GM21825 (cell line): ENCODE results near the gene SLC27A4.
"Not testable (repeated sequence)": the region's sequence is repeated elsewhere in the genome, so short reads cannot be mapped to it uniquely, and the experiment has no call there.

Experiments
- ATAC-seq: cut with Tn5 transposase; IDR thresholded peaks from one replicate; pipeline ENCODE4 v1.9.1; 2021; ENCODE audit warnings: mild to moderate bottlenecking, moderate library complexity; ENCODE audit not compliant: unreplicated experiment

Gene SLC27A4

DNA sequence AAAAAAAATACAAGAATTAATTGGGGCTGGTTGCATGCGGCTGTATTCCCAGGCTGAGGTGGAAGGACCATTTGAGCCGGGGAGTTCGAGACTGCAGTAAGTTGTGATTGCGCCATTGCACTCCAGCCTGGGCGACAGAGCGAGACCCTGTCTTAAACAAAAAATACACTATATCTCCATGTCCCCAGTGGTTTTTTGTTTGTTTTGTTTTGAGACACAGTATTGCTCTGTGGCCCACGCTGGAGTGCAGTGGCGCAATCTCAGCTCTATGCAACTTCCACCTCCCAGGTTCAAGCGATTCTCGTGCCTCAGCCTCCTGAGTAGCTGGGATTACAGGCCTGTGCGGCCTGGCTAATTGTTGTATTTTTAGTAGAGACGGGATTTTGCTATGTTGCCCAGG, 16.5 kb upstream of the SLC27A4 start:
- no peak for ATAC-seq

GRCh38 chr9:128324401-128324800, 15.9 kb upstream of the SLC27A4 start:
- no peak for ATAC-seq

DNA sequence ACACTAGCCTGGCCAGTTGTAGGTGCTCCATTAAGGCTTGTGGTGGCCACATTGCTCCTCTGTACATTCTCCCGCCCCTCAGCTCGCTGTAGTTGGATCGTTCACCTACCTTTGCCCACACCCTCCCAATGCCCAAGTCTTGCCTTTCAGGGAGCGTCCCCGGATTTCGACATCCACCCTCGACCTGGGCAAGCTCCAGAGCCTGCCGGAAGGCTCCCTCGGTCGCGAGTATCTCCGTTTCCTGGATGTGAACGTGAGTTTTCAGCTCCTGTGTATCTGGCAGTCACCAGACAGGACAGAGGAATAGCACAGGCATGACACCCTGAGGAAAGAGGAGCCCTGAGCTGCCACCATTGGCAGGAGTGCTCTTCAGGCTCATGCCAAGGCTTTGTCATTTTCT, 14.7 kb upstream of the SLC27A4 start:
- no peak for ATAC-seq

DNA sequence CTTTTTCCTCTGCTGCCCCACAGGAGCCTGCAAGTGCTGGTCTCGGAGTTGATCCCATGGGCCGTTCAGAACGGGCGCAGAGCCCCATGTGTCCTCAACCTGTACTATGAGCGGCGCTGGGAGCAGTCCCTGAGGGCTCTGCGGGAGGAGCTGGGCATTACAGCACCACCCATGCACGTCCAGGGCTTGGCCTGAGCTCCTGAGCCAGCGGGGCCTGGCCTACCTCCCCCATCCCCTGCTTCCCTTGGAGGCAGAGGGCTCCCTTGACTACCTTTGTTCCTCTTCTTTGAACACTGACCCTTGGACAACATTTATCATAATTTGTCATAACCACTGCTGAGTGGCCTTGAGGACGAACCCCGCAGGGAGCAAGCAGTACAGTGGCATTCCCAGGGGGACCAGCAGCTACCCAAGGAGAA, 6.9 kb upstream of the SLC27A4 start:
- no peak for ATAC-seq

GRCh38 chr9:128335161-128335560, 5.2 kb upstream of the SLC27A4 start:
- ATAC-seq: no peak

- no peak for ATAC-seq
Observed at GRCh38 chr9:128335914-128336313, 4.4 kb upstream of the SLC27A4 start.

DNA sequence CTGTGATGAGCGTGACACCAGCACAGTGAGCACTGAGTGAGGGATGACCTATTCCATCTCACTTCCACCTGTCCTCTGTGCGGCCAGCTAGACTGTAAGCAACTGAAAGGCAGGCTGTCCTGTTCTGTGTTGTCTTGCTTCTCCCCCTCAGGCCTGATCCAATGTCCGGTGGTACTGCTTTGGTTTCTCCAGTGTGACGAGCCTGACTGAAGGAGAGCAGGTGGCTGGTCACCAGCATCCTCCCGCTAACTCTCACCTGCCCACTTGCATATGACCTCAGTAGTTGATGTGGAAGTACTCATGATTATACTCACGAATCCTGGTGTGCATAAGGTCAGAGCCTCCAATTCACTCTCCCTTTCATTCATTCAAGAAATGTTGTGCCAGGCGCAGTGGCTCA, 2.4 kb upstream of the SLC27A4 start:
- no peak for ATAC-seq

GRCh38 chr9:128338852-128339614, 1.3 kb upstream of the SLC27A4 start:
- ATAC-seq: not testable (repeated sequence)

DNA sequence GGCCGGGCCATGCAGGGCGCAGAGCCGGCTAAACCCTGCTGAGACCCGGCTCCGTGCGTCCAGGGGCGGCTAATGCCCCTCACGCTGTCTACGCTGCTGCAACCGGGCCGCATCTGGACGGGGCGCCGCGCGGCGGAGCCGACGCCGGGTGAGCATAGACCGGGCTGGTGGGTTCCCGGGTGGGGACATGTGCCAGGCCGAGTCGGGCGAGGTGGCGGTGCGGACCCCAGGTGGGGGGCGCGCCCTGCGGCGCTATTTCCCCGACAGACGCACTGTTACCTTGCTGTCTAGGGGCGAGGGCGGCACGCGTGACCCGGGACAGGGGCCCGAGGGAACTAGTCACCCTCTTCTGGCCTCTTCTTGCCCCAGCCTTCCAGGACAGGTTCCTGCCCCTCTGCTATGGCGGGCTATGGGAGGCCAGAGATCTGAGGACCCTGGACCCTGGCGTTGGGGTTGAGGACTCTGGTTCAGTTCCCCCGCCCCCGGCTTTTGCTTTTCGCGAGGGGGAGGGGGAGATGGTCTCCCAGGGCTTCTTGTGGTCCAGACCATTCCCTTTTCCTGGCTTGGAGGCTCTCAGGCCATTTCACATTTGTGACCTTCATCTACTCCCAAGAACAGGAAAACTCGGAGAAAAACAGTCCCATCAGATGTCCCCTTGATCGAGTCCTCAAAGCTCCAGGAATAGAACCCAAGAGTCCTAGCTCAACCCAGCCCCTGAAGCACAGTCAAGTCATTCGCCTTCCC, 536 bp downstream of the SLC27A4 start:
- peak; percentile 8 for ATAC-seq

GRCh38 chr9:128341435-128341849, 1.1 kb downstream of the SLC27A4 start:
- peak; percentile 49 for ATAC-seq

DNA sequence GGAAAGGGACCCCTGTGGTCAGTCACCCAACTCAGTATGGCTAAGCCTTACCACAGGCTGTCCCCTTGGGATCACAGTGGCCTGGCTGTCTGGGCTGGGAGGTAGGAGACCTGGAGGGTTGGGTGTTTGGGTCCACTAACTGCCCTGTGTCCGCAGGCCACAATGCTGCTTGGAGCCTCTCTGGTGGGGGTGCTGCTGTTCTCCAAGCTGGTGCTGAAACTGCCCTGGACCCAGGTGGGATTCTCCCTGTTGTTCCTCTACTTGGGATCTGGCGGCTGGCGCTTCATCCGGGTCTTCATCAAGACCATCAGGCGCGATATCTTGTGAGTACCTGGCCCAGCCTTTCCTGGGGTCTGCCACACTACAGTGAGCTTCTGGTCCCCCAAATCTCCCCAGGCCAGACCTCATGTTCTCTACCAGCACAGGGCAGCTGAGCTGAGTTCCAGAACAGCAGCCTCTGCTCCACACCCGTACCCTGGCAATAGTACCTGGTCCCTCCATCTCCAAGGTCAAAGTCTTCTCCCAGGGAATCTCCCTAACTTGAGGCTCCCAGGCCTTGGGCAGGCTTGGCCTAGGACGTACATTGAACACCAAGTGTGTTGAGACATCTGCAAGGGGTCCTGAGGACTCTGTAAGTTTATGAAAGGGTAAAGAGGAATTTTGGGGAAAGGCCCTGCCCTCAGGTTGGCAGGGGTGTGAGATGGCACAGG, 2.8 kb downstream of the SLC27A4 start:
- no peak for ATAC-seq

- no peak for ATAC-seq
Observed at GRCh38 chr9:128343855-128344254, 3.5 kb downstream of the SLC27A4 start.

GRCh38 chr9:128344931-128345605, 4.7 kb downstream of the SLC27A4 start:
- no peak for ATAC-seq

DNA sequence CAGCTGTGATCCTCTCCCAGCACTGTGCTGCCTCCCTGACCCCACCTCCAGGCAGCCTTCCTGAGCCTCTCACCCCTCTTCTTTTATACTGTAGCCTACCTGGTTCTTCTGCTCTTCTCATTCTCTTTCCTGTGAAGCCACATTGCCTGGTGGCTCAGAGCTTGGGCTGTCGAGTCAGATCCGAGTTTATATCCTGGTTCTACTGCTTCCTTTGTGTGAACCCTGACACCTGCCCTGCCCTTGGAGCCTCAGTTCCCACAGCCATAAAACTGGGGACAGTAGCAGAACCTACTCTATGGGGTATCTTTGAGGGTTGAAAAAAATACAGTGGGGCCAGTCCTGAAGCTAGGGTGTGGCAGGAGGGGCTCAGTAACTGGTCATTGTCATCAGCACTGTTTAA, 8.8 kb downstream of the SLC27A4 start:
- no peak for ATAC-seq

GRCh38 chr9:128349772-128350171, 9.4 kb downstream of the SLC27A4 start:
- ATAC-seq: no peak

- ATAC-seq: no peak
Observed at GRCh38 chr9:128355451-128355850, 15.1 kb downstream of the SLC27A4 start.

GRCh38 chr9:128358090-128358489, 17.8 kb downstream of the SLC27A4 start:
- no peak for ATAC-seq

- ATAC-seq: no peak
Observed at GRCh38 chr9:128358861-128359260, 18.5 kb downstream of the SLC27A4 start.

DNA sequence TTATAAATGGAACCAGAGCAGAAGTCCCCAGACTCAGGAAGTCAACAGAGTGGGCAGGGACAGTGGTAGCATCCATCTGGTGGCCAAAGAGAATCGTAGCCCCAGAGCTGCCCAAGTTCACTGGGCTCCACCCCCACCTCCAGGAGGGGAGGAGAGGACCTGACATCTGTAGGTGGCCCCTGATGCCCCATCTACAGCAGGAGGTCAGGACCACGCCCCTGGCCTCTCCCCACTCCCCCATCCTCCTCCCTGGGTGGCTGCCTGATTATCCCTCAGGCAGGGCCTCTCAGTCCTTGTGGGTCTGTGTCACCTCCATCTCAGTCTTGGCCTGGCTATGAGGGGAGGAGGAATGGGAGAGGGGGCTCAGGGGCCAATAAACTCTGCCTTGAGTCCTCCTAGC, 20.5 kb downstream of the SLC27A4 start:
- no peak for ATAC-seq

DNA sequence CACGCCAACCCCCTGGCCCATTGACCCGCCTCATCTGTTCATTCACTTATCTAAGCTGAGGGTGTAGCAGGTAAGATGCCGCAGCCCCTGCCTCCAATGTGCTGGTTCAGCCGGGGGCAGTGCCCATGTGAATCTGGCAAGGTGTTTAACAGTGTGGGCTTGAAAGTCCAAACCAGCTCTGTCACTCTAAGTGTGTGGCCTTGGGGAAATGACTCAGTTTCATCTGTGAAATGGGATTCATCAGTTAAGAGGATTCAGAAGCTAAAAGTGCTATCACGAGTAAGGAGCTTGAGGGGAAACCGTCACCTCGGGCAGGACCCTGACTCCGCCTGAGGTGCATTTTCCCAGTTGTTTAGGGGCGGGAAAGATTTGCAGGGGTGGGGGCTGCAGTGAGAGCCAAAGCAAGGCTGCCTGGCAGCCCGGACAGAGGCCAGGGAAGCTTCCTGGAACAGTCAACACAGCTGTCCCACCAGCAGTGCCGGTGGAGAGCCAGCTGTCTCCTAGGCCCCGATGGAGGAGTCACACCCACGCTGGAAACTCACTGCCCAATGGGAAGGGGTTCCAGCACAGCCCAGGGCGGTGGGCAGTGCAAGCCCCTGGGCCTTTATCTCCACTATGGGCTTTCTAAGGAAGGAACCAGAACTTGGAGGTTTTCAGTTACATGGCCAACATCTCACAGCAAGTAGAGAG, 21.1 kb downstream of the SLC27A4 start:
- no peak for ATAC-seq
